Measurements from ENCODE around the gene NDUFB8.

Gene NDUFB8

GRCh38 chr10:100537475-100537874 lies 7.8 kb upstream of the NDUFB8 start:
- no peak for DNase-seq (ENCODE audit: low read depth in 2 of 2)

- peak; percentile 61 to 78 for DNase-seq (ENCODE audit: low read depth in 2 of 2)
Measured at GRCh38 chr10:100535715-100536353, 6.2 kb upstream of the NDUFB8 start, which contains the start of gene HIF1AN. TSS of gene HIF1AN (plus strand) at chr10:100535943. CDS start at chr10:100535959, 16 bp downstream.

GRCh38 chr10:100535338-100535714 lies 5.7 kb upstream of the NDUFB8 start:
- DNase-seq (ENCODE audit: low read depth in 2 of 2): no peak

- DNase-seq (ENCODE audit: low read depth in 2 of 2): no peak
Measured at GRCh38 chr10:100534726-100535125, 5.1 kb upstream of the NDUFB8 start.

GRCh38 chr10:100531761-100532160 lies 2.1 kb upstream of the NDUFB8 start:
- no peak for DNase-seq (ENCODE audit: low read depth in 2 of 2)

GRCh38 chr10:100528921-100529474 lies 673 bp downstream of the NDUFB8 start:
- no peak for DNase-seq (ENCODE audit: low read depth in 2 of 2)

- no peak for DNase-seq (ENCODE audit: low read depth in 2 of 2)
Measured at GRCh38 chr10:100528123-100528886, 1.4 kb downstream of the NDUFB8 start.

GRCh38 chr10:100524638-100525037 lies 5.0 kb downstream of the NDUFB8 start:
- DNase-seq (ENCODE audit: low read depth in 2 of 2): no peak

GRCh38 chr10:100524206-100524605 lies 5.5 kb downstream of the NDUFB8 start:
- no peak for DNase-seq (ENCODE audit: low read depth in 2 of 2)

- no peak for DNase-seq (ENCODE audit: low read depth in 2 of 2)
Measured at GRCh38 chr10:100522945-100523344, 6.7 kb downstream of the NDUFB8 start.

- DNase-seq (ENCODE audit: low read depth in 2 of 2): no peak
Measured at GRCh38 chr10:100522107-100522801, 7.4 kb downstream of the NDUFB8 start.

- no peak for DNase-seq (ENCODE audit: low read depth in 2 of 2)
Measured at GRCh38 chr10:100520811-100521210, 8.9 kb downstream of the NDUFB8 start.

- DNase-seq (ENCODE audit: low read depth in 2 of 2): no peak
Measured at GRCh38 chr10:100519311-100520051, 10.2 kb downstream of the NDUFB8 start, which contains the start of gene SEC31B. TSS of gene SEC31B (minus strand) at chr10:100519861. CDS start at chr10:100516952, 2,909 bp downstream.

- DNase-seq (ENCODE audit: low read depth in 2 of 2): no peak
Measured at GRCh38 chr10:100518761-100519241, 10.9 kb downstream of the NDUFB8 start.

GRCh38 chr10:100516847-100517246 lies 12.8 kb downstream of the NDUFB8 start:
- no peak for DNase-seq (ENCODE audit: low read depth in 2 of 2)

- DNase-seq (ENCODE audit: low read depth in 2 of 2): no peak
Measured at GRCh38 chr10:100515612-100516011, 14.1 kb downstream of the NDUFB8 start.

- DNase-seq (ENCODE audit: low read depth in 2 of 2): peak; percentile 31 to 38
Measured at GRCh38 chr10:100510533-100511308, 18.9 kb downstream of the NDUFB8 start.

- peak in 1 of 2 donors; percentile 26 for DNase-seq (ENCODE audit: low read depth in 2 of 2)
Measured at GRCh38 chr10:100509241-100509840, 20.3 kb downstream of the NDUFB8 start.

GRCh38 chr10:100508691-100509150 lies 20.9 kb downstream of the NDUFB8 start:
- DNase-seq (ENCODE audit: low read depth in 2 of 2): no peak

GRCh38 chr10:100508266-100508665 lies 21.4 kb downstream of the NDUFB8 start:
- DNase-seq (ENCODE audit: low read depth in 2 of 2): no peak

Measured in stimulated activated CD8-positive, alpha-beta memory T cell treated with anti-CD3 and anti-CD28 coated beads, Interleukin-2, amount 100 ng/mL, for 1 hour (primary cell).